Measurements from ENCODE around the gene SPSB1.

SPSB1 gene
- total RNA-seq, result 8.1 to 13.6 reads per million in 2 donors

- DNase-seq, result peak; percentile 16 to 84 (median 44)
Observed at GRCh38 chr1:9292361-9293240, at the start of gene SPSB1. Gene SPSB1 (plus strand): TSS chr1:9292894. CDS start chr1:9355892, 62,998 bp downstream.

GRCh38 chr1:9243066-9243739, 49.5 kb upstream of the SPSB1 start:
- DNase-seq, result no peak

- DNase-seq, result peak in 1 of 5 experiments; percentile 74
Observed at GRCh38 chr1:9244501-9245229, 48.0 kb upstream of the SPSB1 start.

- DNase-seq, result no peak
Observed at GRCh38 chr1:9245230-9245619, 47.5 kb upstream of the SPSB1 start.

- DNase-seq, result no peak
Observed at GRCh38 chr1:9245661-9246060, 47.0 kb upstream of the SPSB1 start.

- DNase-seq, result no peak
Observed at GRCh38 chr1:9246215-9246614, 46.5 kb upstream of the SPSB1 start.

GRCh38 chr1:9246841-9247785, 45.6 kb upstream of the SPSB1 start:
- DNase-seq, result no peak

- DNase-seq, result no peak
Observed at GRCh38 chr1:9247894-9248293, 44.8 kb upstream of the SPSB1 start.

- no peak for DNase-seq
Observed at GRCh38 chr1:9248341-9249262, 44.1 kb upstream of the SPSB1 start.

GRCh38 chr1:9249263-9249533, 43.5 kb upstream of the SPSB1 start:
- DNase-seq, result no peak

- peak in 1 of 5 experiments; percentile 51 for DNase-seq
Observed at GRCh38 chr1:9249534-9250410, 42.9 kb upstream of the SPSB1 start.

- DNase-seq, result no peak
Observed at GRCh38 chr1:9250411-9251381, 42.0 kb upstream of the SPSB1 start.

GRCh38 chr1:9251501-9251900, 41.2 kb upstream of the SPSB1 start:
- no peak for DNase-seq

- DNase-seq, result no peak
Observed at GRCh38 chr1:9253004-9253403, 39.7 kb upstream of the SPSB1 start.

- DNase-seq, result no peak
Observed at GRCh38 chr1:9253453-9254105, 39.1 kb upstream of the SPSB1 start.

GRCh38 chr1:9256332-9256731, 36.4 kb upstream of the SPSB1 start:
- DNase-seq, result no peak

- DNase-seq, result no peak
Observed at GRCh38 chr1:9257851-9258250, 34.8 kb upstream of the SPSB1 start.

GRCh38 chr1:9258629-9259028, 34.1 kb upstream of the SPSB1 start:
- DNase-seq, result no peak

All from T-helper 2 cell (primary cell).